ENCODE data around the gene PDE6G.
A peak's percentile ranks its signal among the peaks of the same experiment; 100 is the strongest.
"Not testable (repeated sequence)": the region's sequence is repeated elsewhere in the genome, so short reads cannot be mapped to it uniquely, and the experiment has no call there.

Gene PDE6G

DNA sequence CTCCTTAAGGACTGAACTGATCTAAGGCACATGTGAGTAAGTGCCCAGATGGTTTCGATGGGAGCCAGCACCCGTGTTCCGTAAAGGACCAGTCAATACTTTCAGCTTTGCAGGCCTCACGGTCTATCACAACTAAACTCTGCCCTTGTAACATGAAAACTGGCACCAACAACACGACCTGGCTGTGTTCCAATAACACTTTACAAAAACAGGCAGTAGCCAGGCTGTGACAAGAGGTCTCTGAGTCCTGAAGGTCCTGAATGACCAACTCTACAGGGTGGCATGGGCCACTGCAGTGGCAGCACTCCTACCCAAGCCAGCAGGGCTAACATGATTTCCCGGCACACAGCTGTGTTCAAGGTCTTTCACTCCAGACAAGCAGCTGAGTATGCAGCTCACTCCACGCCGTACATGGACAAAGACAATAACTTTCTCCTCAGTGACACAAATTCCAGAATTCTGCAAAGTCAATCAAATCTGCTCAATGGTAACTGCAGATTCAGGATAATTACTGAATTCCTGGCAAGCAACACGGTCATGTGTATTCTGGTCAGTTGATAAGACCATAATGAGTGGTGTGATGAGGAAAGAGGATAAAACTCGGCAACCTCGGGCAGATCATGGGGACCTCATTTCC is 34.7 kb downstream of the PDE6G start:
- DNase-seq, result no peak

DNA sequence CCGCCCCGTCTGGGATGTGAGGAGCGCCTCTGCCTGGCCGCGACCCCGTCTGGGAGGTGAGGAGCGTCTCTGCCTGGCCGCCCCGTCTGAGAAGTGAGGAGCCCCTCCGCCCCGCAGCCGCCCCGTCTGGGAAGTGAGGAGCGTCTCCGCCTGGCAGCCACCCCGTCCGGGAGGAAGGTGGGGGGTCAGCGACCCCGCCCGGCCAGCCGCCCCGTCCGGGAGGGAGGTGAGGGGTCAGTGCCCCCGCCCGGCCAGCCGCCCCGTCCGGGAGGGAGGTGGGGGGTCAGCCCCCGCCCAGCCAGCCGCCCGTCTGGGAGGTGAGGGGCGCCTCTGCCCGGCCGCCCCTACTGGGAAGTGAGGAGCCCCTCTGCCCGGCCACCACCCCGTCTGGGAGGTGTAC is 38.0 kb downstream of the PDE6G start:
- not testable (repeated sequence) for DNase-seq

GRCh38 chr17:81616877-81617276 is 39.5 kb downstream of the PDE6G start:
- no peak for DNase-seq

- DNase-seq, result no peak
Observed at GRCh38 chr17:81615401-81615930, 40.9 kb downstream of the PDE6G start.

GRCh38 chr17:81612172-81612970 is 44.0 kb downstream of the PDE6G start:
- no peak for DNase-seq

GRCh38 chr17:81609541-81610311 is 46.6 kb downstream of the PDE6G start:
- no peak for DNase-seq

- DNase-seq, result no peak
Observed at GRCh38 chr17:81608605-81609004, 47.7 kb downstream of the PDE6G start.

GRCh38 chr17:81608082-81608481 is 48.3 kb downstream of the PDE6G start:
- DNase-seq, result no peak

GRCh38 chr17:81607431-81607830 is 48.9 kb downstream of the PDE6G start:
- DNase-seq, result no peak

GRCh38 chr17:81603846-81604610 is 52.3 kb downstream of the PDE6G start:
- no peak for DNase-seq

- DNase-seq, result peak; percentile 65
Observed at GRCh38 chr17:81601525-81602120, 54.7 kb downstream of the PDE6G start.

Data from COR-L47 (cell line).